Duodenal mucosa (tissue), 2 donors: ENCODE measurements around the gene WWP2.
A peak's percentile ranks its signal among the peaks of the same experiment; 100 is the strongest.

ENCODE experiments used
- H3K27ac ChIP-seq: one replicate; pipeline ENCODE4 v1.7.0; 2013; ENCODE audit warnings: low read depth, low read length
- H3K27me3 ChIP-seq, 2 donors: one replicate each; pipeline ENCODE4 v1.7.0; 2013; ENCODE audit warnings: low read length in 2 of 2, control low read depth in 1 of 2; ENCODE audit not compliant: insufficient read depth in 2 of 2, control insufficient read depth in 1 of 2
- H3K36me3 ChIP-seq, 2 donors: one replicate each; pipeline ENCODE4 v1.7.0; 2013; ENCODE audit warnings: low read length in 2 of 2, control low read depth in 1 of 2; ENCODE audit not compliant: insufficient read depth in 2 of 2, control insufficient read depth in 1 of 2
- H3K4me1 ChIP-seq, 2 donors: one replicate each; pipeline ENCODE4 v1.7.0; 2013; ENCODE audit warnings: low read length in 2 of 2, control low read depth in 1 of 2; ENCODE audit not compliant: insufficient read depth in 2 of 2, control insufficient read depth in 1 of 2
- H3K4me3 ChIP-seq, 2 donors: one replicate each; pipeline ENCODE4 v1.7.0; 2013; ENCODE audit warnings: low read length in 2 of 2, low read depth in 1 of 2
- H3K9ac ChIP-seq, 2 donors: one replicate each; pipeline ENCODE4 v1.7.0; 2013; ENCODE audit warnings: low read length in 2 of 2, low read depth in 1 of 2
- H3K9me3 ChIP-seq, 2 donors: one replicate each; pipeline ENCODE4 v1.7.0; 2013; ENCODE audit warnings: low read length in 2 of 2, control low read depth in 1 of 2; ENCODE audit not compliant: control insufficient read depth in 1 of 2

Gene WWP2

DNA sequence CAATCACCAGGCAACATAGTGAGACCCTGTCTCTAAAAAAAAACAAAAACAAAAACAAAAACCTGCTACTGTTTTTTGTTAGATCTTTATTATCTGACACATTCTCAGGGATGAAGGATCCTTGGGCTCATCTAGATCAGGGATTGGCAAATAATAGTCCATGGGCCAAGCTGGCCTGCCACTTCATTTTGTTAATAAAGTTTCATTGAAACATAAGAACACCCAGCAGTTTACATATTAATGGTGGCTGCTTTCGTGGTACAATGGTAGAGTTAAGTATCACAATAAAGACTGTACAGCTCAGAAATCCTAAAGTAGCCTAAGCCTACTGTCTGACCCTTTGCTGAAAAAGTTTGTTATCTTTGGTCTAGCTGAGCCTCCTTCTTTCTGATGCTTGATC is 156.1 kb downstream of the WWP2 start:
- no peaks in the 10 kb centered on the region for H3K27me3 ChIP-seq
- H3K9me3 ChIP-seq = no peaks in the 10 kb centered on the region
- H3K4me3 ChIP-seq = no peak overlapping the region
- no peak overlapping the region for H3K9ac ChIP-seq
- H3K4me1 ChIP-seq = no peaks in the 10 kb centered on the region
- peak overlapping the region; percentile 5 for H3K27ac ChIP-seq
- H3K36me3 ChIP-seq = peaks cover 2 to 25% of the 10 kb centered on the region in 2 donors

DNA sequence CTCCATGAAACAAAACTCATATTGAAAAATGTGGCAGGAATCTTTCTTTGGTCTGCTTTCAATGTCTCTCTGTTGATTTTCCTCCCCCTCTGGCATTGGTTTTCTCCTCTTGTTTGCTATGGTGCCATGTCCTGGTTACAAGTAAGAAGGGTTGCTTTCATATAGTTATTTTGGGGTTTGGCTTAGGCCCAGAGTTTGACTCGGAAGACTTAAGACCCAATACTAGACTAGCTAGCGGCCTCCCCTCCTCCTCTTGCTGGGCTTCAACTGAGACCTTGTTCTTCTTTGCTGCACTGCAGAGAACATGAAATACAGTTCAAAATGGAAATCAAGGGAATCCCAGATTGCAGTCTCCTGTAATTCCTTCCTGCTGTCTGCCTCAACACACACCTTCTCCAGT is 159.0 kb downstream of the WWP2 start:
- H3K9ac ChIP-seq = no peak overlapping the region
- H3K27me3 ChIP-seq = no peaks in the 10 kb centered on the region
- no peak overlapping the region for H3K27ac ChIP-seq
- H3K36me3 ChIP-seq = peaks cover 10 to 36% of the 10 kb centered on the region in 2 donors
- no peaks in the 10 kb centered on the region for H3K9me3 ChIP-seq
- H3K4me1 ChIP-seq = no peaks in the 10 kb centered on the region
- H3K4me3 ChIP-seq = no peak overlapping the region

DNA sequence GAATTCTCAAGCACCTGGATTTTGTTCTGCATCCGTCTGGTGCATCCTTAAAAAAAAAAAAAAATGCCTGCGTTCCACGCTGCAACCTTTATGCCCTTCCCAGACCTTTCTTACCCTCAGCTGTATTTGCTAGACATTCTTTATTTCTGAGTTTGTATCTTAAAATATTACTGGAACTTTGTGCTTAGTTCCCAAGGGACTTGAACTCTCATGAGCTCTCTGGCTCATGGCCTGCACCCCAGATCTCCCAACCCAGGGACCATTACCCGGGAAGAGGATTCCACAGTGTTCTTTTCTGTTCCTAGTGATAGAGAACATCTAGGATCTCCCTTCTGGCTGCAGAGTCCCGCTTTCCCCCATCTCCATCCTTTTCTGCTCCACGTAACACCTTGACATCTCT is 160.1 kb downstream of the WWP2 start:
- Histone ChIP-seq H3K9me3 (no peaks in the 10 kb centered on the region), H3K9ac (no peak overlapping the region), H3K27me3 (no peaks in the 10 kb centered on the region), H3K36me3 (peaks cover 10 to 47% of the 10 kb centered on the region in 2 donors), H3K4me1 (no peaks in the 10 kb centered on the region), H3K4me3 (no peak overlapping the region), H3K27ac (no peak overlapping the region)

DNA sequence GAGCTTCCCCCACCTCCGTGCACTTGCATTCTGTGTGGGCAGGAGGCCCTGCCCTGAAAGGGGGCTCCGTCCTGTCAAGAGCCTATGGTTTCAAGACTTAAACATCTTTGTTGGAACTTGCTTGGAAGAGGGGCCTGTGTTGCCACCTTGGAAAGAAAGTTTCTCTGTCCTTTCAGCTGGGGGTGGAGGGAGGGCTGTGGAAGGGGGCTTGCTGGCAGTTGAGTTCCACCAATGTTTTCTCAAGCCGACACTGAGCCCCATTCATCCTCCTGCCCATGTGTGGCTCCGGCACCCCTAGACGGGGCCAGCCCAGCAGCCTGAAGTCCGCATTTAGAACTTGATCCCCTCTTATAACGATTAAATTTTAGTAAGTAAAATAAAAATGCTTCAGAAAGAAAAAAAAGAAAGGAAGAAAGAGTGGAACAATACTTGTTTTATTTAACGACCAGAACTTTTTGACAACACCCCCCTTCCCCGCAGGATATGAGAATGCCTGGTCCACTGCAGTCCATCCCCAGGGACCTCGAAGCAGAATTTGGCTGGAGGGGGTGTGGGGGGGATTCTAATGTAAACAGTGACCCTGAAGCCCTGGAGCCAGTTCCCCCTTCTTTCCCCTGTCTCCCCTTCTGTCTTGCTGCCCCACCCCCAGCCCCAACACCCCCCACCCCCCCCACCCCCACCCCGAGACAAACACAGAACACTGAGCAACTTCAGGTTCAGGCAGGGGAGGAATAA is 162.1 kb downstream of the WWP2 start:
- no peaks in the 10 kb centered on the region for H3K27me3 ChIP-seq
- peaks cover 10 to 39% of the 10 kb centered on the region in 2 donors for H3K36me3 ChIP-seq
- no peak overlapping the region for H3K4me3 ChIP-seq
- H3K4me1 ChIP-seq = no peaks in the 10 kb centered on the region
- H3K9ac ChIP-seq = no peak overlapping the region
- H3K9me3 ChIP-seq = no peaks in the 10 kb centered on the region
- H3K27ac ChIP-seq = no peak overlapping the region

DNA sequence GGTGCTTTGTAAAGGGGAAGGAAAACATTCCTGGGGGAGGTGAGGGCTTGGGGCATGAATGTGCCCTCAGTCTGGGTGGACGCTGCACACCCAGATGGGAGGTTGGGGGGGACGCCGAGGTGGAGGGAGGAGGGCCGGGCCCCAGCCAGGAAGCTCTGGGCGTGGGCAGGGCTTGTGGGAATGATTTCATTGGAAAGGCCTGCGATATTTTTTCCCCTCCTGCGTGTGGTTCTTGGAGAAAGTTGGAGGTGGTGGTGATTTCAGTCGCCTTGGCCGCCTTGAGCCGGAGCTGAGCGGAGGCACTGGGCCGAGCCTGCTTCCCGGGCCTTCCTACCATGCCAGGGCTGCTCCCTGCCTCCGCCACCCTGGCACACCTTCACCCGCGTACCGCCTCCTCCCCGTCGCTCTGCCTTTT is 162.7 kb downstream of the WWP2 start:
- H3K36me3 ChIP-seq = peaks cover 10 to 41% of the 10 kb centered on the region in 2 donors
- no peak overlapping the region for H3K4me3 ChIP-seq
- no peaks in the 10 kb centered on the region for H3K27me3 ChIP-seq
- no peaks in the 10 kb centered on the region for H3K9me3 ChIP-seq
- H3K4me1 ChIP-seq = no peaks in the 10 kb centered on the region
- H3K9ac ChIP-seq = no peak overlapping the region
- no peak overlapping the region for H3K27ac ChIP-seq

DNA sequence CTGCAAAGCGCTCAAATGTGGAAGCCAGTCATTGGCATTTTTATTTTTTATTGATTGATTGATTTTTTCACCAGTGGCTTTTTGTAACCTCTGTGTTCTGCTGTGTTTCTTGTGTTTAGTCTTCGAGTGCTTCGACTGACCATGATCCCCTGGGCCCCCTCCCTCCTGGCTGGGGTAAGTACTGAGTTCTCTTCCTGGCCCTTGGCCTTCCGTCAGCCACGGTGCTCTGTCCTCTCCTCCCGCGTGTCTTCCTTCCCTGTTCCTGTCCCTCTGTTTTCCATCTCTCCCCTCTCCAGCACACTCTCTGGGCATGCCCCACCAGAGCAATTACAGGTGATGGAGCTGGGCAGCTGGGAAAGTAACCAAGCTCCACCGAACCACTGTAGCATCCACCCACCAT is 163.2 kb downstream of the WWP2 start:
- Histone ChIP-seq H3K4me3 (no peak overlapping the region), H3K9ac (no peak overlapping the region), H3K27ac (no peak overlapping the region), H3K36me3 (peaks cover 10 to 37% of the 10 kb centered on the region in 2 donors), H3K27me3 (no peaks in the 10 kb centered on the region), H3K9me3 (no peaks in the 10 kb centered on the region), H3K4me1 (no peaks in the 10 kb centered on the region)

DNA sequence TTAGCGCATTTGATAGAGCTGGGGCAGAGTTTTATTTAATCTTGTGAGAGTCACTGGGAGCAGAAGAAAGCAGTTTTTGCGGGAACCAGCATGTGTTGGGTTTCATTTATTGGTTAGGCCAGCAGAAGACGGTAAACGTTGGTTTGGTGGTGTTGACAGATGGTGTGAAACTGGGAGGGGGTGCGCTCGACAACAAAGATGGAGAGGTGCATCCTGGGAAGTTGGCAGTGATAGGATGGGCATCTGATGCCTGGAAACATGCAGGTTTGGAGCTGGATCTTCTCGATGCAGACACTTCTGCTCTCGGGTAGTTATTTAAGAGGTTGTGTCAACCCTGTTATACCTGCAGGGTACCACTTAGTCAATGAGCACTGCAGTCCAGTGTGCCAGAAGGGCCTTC is 164.1 kb downstream of the WWP2 start:
- H3K27me3 ChIP-seq = no peaks in the 10 kb centered on the region
- H3K4me3 ChIP-seq = no peak overlapping the region
- no peak overlapping the region for H3K27ac ChIP-seq
- no peak overlapping the region for H3K9ac ChIP-seq
- no peaks in the 10 kb centered on the region for H3K4me1 ChIP-seq
- H3K36me3 ChIP-seq = peaks cover 14 to 39% of the 10 kb centered on the region in 2 donors
- H3K9me3 ChIP-seq = no peaks in the 10 kb centered on the region

DNA sequence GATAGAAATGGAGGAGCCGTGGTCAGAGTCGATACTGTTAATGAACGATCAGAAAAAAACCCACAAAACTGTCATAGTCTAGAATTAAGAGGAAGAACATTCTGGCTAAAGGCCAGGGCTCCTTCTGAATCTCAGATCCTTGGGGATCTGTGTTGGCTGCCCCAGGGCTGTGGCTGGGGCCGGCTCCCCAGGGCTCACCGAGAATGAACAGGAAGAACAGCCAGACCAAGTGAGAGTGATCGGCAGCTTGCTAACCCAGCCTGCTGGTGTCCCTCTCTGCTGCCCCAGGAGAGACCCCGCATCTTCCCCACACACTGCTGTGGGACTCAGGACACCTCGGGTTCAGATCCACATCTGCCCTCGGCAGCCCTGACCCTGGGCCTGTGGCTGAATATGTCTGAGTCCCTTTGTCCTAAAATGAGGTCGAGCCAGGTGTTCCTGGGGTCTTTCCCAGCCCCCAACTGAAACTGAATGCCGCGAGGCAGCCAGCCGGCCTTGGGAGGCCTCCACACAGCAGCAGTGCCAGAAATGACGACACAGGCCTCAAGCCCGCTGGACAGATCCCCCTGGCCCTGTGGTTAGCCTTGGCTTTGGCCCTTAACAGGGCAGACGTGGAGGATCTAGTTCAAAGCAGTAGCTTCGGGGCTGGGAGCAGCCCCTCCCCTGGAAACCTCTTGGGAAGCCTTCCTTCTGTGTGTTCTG is 165.1 kb downstream of the WWP2 start:
- Histone ChIP-seq H3K36me3 (peaks cover 19 to 47% of the 10 kb centered on the region in 2 donors), H3K4me1 (no peaks in the 10 kb centered on the region), H3K27ac (no peak overlapping the region), H3K9ac (no peak overlapping the region), H3K9me3 (no peaks in the 10 kb centered on the region), H3K27me3 (no peaks in the 10 kb centered on the region), H3K4me3 (no peak overlapping the region)

DNA sequence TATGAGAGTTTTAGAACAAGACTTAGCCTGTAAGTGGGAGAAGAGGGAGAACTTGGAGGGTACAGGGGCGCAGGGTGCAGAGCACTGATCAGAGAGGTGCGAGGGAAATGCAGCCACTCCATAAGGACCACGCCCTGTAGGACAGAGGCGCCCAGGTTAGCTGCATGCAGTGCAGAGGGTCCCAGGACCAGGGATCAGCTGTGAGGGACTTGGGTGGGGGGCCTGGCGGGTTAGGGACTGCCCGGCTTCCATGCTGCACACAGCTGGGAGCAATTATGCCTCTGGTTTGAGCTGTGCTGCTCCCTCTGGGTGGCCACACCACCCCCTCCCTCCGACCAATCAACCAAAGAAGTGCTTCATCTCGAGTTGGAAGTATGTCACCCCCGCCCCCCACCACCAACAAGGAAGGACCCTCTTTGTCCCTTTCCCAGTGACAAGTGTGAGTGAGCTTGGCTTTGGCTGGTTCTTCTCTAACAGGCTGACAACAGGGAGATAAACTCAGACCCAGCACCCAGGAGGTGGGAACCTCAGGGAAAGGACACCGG is 166.8 kb downstream of the WWP2 start:
- Histone ChIP-seq H3K36me3 (peaks cover 29 to 64% of the 10 kb centered on the region in 2 donors), H3K9me3 (no peaks in the 10 kb centered on the region), H3K4me1 (no peaks in the 10 kb centered on the region), H3K9ac (no peak overlapping the region), H3K4me3 (no peak overlapping the region), H3K27me3 (no peaks in the 10 kb centered on the region), H3K27ac (no peak overlapping the region)

DNA sequence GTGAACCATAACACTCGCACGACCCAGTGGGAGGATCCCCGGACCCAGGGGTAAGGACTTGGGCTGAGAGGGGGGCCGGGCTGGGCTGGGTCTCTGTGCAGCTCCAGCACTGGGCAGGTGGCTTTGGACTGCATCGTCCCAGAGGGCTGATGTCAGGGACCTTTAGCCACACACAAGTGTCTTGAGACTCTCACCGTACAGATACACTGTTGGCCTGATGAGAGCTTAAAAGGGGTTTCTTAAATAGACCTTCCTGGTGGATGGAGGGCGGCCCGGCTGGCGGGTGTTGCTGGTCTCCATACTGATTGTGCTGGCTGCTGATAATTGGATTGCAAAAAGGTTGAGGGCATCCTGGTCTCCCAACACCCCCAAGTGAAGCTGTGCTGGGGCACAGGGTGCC is 167.3 kb downstream of the WWP2 start:
- Histone ChIP-seq H3K27ac (no peak overlapping the region), H3K9me3 (no peaks in the 10 kb centered on the region), H3K4me3 (no peak overlapping the region), H3K4me1 (no peaks in the 10 kb centered on the region), H3K36me3 (peaks cover 34 to 69% of the 10 kb centered on the region in 2 donors), H3K27me3 (no peaks in the 10 kb centered on the region), H3K9ac (no peak overlapping the region)
